GM21381 (cell line): ENCODE data around the gene ATPAF2.

Experiments
- ATAC-seq: cut with Tn5 transposase; IDR thresholded peaks from one replicate; pipeline ENCODE4 v1.9.1; 2021; ENCODE audit warnings: mild to moderate bottlenecking, moderate library complexity; ENCODE audit not compliant: unreplicated experiment

The ATPAF2 gene

DNA sequence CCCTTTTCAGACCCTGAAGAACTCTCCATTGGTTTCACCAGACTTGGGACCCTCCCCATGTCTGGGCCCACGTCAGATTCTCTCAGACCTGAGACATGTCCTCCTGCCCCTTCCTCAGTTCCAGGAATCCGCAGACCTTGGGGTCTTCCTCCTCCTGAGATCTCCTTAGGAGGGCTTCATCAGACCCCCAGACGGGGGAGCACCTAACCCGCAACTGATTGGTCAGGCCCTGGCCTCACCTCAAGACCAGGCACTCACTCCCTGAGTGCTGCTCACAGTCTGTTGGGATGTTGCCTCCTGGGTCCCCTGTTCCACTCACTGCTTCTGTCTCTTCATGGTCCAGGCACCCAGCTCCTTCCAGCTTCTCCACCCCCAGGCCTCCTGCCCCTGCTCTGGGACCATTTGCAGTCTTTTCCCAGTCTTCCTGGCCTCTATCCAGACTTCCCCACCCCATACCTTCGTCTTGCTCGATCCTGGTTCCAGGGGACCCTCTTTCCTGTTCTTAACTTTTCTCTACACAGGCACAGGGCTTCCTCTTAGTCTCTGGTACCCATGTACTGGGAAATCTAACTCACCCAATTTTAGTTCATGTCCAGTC is 1.4 kb upstream of the ATPAF2 start:
- no peak for ATAC-seq

GRCh38 chr17:18039535-18040260 is 730 bp upstream of the ATPAF2 start:
- ATAC-seq, result peak; percentile 32

- no peak for ATAC-seq
Measured at GRCh38 chr17:18038149-18038850, 668 bp downstream of the ATPAF2 start.

GRCh38 chr17:18037486-18037885 is 1.5 kb downstream of the ATPAF2 start:
- no peak for ATAC-seq

DNA sequence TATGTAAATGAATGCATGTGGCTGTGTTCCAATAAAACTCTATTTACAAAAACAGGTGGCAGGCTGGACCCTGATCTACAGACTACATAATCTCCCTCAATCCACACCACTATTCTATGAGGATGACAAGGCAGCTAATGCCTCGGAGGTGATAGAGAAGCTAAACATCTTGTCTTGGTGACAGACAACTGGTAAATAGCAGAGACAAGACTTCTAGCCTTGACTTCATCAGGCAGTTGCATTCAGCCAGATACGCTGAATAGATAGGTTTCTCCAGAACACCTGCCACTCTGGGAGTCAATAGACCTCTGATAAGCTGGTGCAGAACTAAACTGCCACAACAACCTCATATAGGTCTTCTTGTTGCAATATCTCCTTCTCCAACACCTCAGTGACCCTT is 3.3 kb downstream of the ATPAF2 start:
- no peak for ATAC-seq

DNA sequence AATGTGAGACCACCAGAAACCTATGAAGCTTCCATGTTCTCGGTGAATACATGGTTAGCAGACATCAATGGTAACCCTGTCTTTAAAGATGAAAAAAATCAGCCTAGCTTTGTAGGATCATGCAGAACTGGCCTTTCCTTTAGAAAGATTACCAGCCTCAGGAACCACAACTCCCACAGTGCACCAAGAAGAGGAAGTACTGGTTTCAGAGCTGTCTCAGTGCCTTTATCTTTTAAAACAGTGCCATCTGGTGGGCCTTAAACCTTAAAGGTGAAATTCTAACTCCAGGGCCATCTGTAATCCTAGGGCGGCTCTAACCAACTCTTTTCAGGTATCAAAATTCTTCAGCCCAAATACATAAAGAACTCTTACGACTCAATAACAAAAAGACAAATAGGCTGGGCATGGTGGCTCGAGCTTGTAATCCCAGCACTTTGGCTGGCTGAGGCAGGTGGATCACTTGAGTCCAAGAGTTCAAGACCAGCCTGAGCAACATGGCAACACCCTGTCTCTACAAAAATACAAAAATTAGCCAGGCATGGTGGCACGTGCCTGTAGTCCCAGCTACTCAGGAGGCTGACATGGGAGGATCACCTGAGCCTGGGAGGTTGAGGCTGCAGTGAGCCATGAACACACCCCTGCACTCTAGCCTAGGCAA is 5.4 kb downstream of the ATPAF2 start:
- peak; percentile 54 for ATAC-seq

DNA sequence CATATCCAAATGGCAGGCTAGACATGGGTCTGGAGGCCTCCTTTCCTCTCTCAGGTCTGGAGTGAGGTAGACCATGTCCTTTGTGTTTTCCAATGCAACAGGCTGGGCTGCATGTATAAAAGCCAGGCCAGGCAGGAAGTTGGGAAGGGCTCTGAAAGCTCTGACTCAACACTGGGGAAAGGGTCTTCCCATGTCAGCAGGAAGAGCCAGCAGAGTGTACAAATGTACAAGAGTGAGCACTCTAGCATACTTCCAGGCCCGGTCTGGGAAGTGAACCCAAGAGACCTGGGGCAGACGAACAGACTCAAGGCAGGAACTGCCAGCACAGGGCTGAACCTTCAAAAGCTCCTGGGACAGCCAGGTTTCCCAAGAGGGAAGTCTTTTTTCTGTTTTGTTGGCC is 7.0 kb downstream of the ATPAF2 start:
- ATAC-seq, result no peak

- ATAC-seq, result no peak
Measured at GRCh38 chr17:18028952-18029540, 9.9 kb downstream of the ATPAF2 start.

DNA sequence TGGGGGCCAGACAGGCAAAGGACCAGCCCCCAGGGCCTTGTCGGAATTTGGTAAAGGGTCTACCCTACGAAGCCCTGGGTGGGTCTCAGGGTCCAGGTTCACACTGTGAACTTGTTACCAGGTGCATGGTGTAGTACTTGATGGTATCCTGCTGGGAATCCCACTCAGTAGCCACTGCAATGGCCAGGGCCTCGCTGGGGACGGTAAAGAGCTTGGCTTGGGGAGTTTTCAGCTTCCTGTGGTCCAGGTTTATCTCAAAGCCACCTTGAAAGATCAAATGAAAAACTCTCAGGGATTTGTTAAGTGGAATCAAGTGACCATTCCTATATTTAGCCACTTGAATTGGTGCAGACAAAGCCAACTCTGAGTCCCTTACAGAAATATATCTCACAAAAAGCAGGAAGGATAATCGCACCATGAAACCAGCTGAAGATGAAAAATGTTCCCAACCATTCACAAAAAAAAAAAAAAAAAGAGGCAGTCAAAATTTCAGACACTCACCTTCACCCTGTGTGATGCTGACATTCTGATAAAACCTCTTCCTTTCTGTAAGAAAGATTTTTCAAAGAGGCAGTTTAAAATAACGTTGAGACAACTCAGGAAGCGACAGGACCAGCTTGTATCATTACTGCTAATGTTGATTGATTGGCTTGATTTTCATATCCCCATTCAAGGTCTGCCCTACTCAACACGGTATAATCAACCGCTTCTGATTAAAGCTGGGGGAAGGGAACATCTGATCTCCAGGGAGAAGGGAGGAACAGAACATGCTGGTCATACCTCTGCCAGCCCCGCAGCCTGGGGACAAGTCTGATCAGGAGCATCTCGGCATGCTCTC is 10.6 kb downstream of the ATPAF2 start:
- ATAC-seq, result no peak

DNA sequence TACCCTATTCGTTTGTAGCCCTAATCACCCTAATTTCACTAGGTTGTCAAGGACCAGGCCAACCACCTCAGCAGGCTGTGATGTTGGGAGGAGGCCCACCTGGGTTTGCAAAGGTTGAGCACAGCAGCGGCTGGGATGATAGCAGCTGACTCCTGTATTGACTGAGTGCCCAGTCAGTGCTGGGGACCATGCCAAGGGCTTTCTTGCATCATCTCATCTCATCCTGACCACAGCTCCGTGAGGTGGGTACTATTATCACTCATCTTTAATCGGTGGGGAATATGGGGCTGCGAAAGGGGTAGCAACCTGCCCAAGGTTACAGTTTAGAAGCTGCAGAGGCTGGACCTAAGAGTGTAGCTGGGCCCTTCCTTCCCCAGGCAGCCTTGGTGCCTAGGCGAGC is 11.7 kb downstream of the ATPAF2 start:
- no peak for ATAC-seq

GRCh38 chr17:18025945-18026776 is 12.8 kb downstream of the ATPAF2 start:
- ATAC-seq, result peak; percentile 17

DNA sequence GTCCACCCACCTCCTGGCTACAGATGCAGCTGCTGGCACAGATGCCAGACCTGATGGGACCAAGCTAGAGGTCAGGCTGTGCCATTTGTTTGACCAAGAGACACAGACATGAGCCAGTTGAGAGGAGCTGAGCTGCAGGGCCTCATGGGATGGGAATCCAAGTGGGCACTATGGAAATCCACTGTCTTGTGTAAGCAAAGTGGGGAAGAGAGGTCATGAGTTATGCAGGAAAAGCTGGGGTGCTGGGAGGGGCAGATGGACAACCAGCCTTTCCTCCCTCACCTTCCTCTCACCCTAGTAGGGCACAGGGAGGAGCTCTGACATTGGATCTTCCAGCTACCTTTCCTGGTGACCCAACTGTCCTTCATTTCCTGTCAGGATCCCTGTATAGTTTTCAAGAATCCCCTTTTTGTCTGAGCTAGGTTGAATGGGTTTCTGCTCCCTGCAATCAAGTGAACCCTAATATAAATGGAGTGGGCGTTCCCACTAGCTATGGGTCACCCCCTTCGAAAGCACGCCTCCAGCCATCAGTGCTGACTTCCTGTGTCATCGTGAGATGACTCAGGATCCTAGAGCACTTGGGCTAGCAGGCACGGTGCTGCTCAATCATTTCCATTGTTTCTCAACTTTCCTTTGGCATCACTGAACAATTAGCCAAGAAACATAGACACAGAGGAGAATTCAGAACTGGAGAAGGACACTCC is 13.6 kb downstream of the ATPAF2 start:
- peak; percentile 86 for ATAC-seq

GRCh38 chr17:18021372-18021771 is 17.6 kb downstream of the ATPAF2 start:
- no peak for ATAC-seq

- no peak for ATAC-seq
Measured at GRCh38 chr17:18020971-18021370, 18.0 kb downstream of the ATPAF2 start.

GRCh38 chr17:18019838-18020154 is 19.2 kb downstream of the ATPAF2 start:
- no peak for ATAC-seq

- ATAC-seq, result no peak
Measured at GRCh38 chr17:18018411-18018921, 20.5 kb downstream of the ATPAF2 start.

- ATAC-seq, result no peak
Measured at GRCh38 chr17:18017958-18018357, 21.0 kb downstream of the ATPAF2 start.

DNA sequence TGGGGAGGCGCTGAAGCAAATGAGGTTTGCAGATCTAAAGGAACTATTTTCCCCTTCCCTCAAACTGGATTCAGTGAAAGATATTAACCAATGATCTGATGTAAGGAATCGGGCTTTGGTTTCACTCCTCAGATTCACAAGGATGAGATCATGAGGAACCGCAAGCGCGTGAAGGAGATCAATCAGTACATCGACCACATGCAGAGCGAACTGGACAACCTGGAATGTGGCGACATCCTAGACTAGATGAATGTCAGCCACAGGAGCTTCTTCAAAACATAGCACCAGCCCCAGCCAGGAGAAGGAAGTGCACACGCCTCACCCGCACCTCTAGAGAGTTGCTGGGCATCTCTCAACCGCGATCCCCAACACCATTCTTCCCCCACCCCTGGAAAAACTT is 22.5 kb downstream of the ATPAF2 start:
- ATAC-seq, result no peak

GRCh38 chr17:18015593-18015992 is 23.4 kb downstream of the ATPAF2 start:
- ATAC-seq, result no peak
